ENCODE data around the gene ZFP28.

DNA sequence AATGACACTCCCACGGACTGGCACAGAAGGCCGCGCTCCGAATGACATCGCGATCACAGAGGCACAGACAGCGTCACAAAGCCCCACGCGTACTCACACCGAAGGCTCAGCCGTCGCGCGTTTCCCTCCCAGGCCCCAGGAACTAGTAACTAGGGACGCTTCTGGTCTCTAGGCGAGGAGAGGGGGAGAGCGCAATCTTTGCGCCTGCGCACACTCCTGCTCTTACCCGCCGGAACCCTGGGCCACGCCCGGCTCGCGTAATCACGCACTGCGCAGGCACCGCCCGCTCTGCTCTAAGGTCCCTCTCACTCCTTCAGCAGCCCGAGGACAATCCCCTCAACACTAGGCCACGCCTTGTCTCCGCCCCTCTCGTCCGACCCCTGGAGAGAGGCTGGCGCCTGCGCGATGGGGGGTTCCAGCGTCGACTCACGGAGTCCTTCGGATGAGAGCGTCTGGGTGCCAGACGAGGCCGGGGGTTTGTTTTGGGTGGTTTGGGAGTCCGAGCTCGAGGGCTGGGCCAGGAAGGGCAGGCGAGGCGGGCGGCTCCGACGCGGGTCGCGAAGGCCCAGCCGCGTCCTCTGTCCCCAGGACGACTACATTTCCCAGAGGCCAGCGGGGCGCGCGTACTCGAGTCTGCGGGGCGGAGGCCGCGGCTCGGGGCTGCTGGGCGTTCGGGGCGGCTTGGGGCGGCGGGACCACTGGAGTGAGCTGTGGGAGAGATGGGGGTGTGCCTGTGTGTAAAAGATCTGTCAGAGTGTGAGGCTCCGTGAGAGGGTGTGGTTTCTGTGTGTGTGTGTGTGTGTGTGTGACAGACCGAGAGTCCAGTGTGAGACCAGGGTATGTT, 31.1 kb upstream of the ZFP28 start, which contains the start of gene ZNF471:
- TF ChIP-seq, protein P1, sequence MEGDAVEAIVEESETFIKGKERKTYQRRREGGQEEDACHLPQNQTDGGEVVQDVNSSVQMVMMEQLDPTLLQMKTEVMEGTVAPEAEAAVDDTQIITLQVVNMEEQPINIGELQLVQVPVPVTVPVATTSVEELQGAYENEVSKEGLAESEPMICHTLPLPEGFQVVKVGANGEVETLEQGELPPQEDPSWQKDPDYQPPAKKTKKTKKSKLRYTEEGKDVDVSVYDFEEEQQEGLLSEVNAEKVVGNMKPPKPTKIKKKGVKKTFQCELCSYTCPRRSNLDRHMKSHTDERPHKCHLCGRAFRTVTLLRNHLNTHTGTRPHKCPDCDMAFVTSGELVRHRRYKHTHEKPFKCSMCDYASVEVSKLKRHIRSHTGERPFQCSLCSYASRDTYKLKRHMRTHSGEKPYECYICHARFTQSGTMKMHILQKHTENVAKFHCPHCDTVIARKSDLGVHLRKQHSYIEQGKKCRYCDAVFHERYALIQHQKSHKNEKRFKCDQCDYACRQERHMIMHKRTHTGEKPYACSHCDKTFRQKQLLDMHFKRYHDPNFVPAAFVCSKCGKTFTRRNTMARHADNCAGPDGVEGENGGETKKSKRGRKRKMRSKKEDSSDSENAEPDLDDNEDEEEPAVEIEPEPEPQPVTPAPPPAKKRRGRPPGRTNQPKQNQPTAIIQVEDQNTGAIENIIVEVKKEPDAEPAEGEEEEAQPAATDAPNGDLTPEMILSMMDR (IDR thresholded peaks at IDR 0.05; ENCODE audit: poor library complexity, severe bottlenecking) = no peak
- peak; percentile 92 for TF ChIP-seq MXI1 (conservative IDR thresholded peaks at IDR 0.05; ENCODE audit: poor library complexity, severe bottlenecking)

Measured in neural cell (in vitro differentiated cells).